Breast epithelium (tissue), 3 donors: ENCODE measurements around the gene MYH6.

Experiments used
- CTCF ChIP-seq, 3 donors: fragments of 450-650 bp; IDR thresholded peaks; one replicate each; pipeline ENCODE4 v1.5.1; 2016 to 2017; ENCODE audit warnings: antibody characterized with exemption in 3 of 3, mild to moderate bottlenecking in 3 of 3, moderate library complexity in 3 of 3
- POLR2A ChIP-seq: fragments of 450-650 bp; IDR thresholded peaks from one replicate; pipeline ENCODE4 v1.6.1; 2016; ENCODE audit warnings: antibody characterized with exemption, mild to moderate bottlenecking, moderate library complexity

GRCh38 chr14:23408307-23408630 is 196 bp upstream of the MYH6 start:
- TF ChIP-seq CTCF (IDR thresholded peaks at IDR 0.05) (no peak), POLR2A (no peak)
